ENCODE data around the gene DQX1.

The DQX1 gene

GRCh38 chr2:74533464-74533863 is 7.4 kb upstream of the DQX1 start:
- CTCF ChIA-PET: interaction anchor here (1.4 to 4.3 kb wide), 4 partner anchors 12 to 54 kb away, joined by 4 to 34 read pairs (median 20); partner anchors contain the start of genes CCDC142 and TTC31
- peaks cover 0 to 39% of the 10 kb centered on the region in 2 experiments; a peak in 1 of 3 replicates for H3K36me3 ChIP-seq (ENCODE audit: control insufficient read depth in 2 of 2, insufficient read depth in 1 of 2, low read length in 2 of 2)
- no peaks in the 10 kb centered on the region; the same call in 1 of the 2 replicates for H3K4me1 ChIP-seq (ENCODE audit: control insufficient read depth, insufficient read depth, low read length)
- TF ChIP-seq ZNF660 (tag by site-specific recombination; IDR thresholded peaks at IDR 0.05) (no peak), ATF2 (tag by site-specific recombination; IDR thresholded peaks at IDR 0.05; ENCODE audit: low read depth) (no peak), BCL11B (tag by site-specific recombination; IDR thresholded peaks at IDR 0.05; ENCODE audit: low read depth) (no peak), ZNF548 (tag by site-specific recombination; IDR thresholded peaks at IDR 0.05) (no peak), SALL2 (tag by site-specific recombination; IDR thresholded peaks at IDR 0.05; ENCODE audit: borderline replicate concordance) (no peak), ZNF658 (tag by site-specific recombination; IDR thresholded peaks at IDR 0.05) (no peak)
- H3K9me3 ChIP-seq (ENCODE audit: control insufficient read depth, insufficient read depth, low read depth, low read length): no peaks in the 10 kb centered on the region
- H3K4me3 ChIP-seq (ENCODE audit: low read depth, low read length): no peak overlapping the region
- no peak overlapping the region for H3K27ac ChIP-seq (ENCODE audit: extremely low read depth, low read depth, low read length)
- POLR2A ChIA-PET: interaction anchor here (1.0 kb wide), 1 partner anchor 21 kb away, joined by 5 read pairs; no protein-coding TSS in a partner anchor

- POLR2A ChIA-PET: interaction anchor here (0.7 to 1.2 kb wide), 4 partner anchors 11 to 49 kb away, joined by 3 to 4 read pairs (median 3); partner anchors contain the start of genes CCDC142 and TTC31
- TF ChIP-seq ZNF654 (tag by site-specific recombination; IDR thresholded peaks at IDR 0.05; ENCODE audit: low read depth) (peak; percentile 52), SCRT2 (tag by site-specific recombination; IDR thresholded peaks at IDR 0.05) (peak; percentile 57; the same call in 1 of the 2 replicates), ZBTB48 (tag by site-specific recombination; IDR thresholded peaks at IDR 0.05) (no peak)
- H3K4me3 ChIP-seq (ENCODE audit: low read depth, low read length): no peak overlapping the region
- H3K4me1 ChIP-seq (ENCODE audit: control insufficient read depth, insufficient read depth, low read length): no peaks in the 10 kb centered on the region; the same call in 1 of the 2 replicates
- H3K36me3 ChIP-seq (ENCODE audit: control insufficient read depth in 2 of 2, insufficient read depth in 1 of 2, low read length in 2 of 2): peaks cover 4 to 51% of the 10 kb centered on the region in 2 experiments; a peak in 1 of 3 replicates
- no peaks in the 10 kb centered on the region for H3K9me3 ChIP-seq (ENCODE audit: control insufficient read depth, insufficient read depth, low read depth, low read length)
- no peak overlapping the region for H3K27ac ChIP-seq (ENCODE audit: extremely low read depth, low read depth, low read length)
- CTCF ChIA-PET: interaction anchor here (0.5 to 4.3 kb wide), 15 partner anchors 11 to 197 kb away, joined by 3 to 34 read pairs (median 4); partner anchors contain the start of genes CCDC142, INO80B and TTC31
Observed at GRCh38 chr2:74532222-74532621, 6.2 kb upstream of the DQX1 start.

- TF ChIP-seq ZFP37 (tag by site-specific recombination; IDR thresholded peaks at IDR 0.05): no peak
- no peak for TF ChIP-seq ZNF792 (tag by site-specific recombination; IDR thresholded peaks at IDR 0.05)
- TF ChIP-seq ZNF449 (tag by site-specific recombination; IDR thresholded peaks at IDR 0.05): no peak
- TF ChIP-seq KLF8 (tag by site-specific recombination; IDR thresholded peaks at IDR 0.05): no peak
- TF ChIP-seq ZNF324 (tag by site-specific recombination; IDR thresholded peaks at IDR 0.05): no peak
- no peak for TF ChIP-seq ZNF549 (tag by site-specific recombination; IDR thresholded peaks at IDR 0.05)
- TF ChIP-seq PATZ1 (tag by site-specific recombination; IDR thresholded peaks at IDR 0.05): no peak
- TF ChIP-seq SALL2 (tag by site-specific recombination; IDR thresholded peaks at IDR 0.05; ENCODE audit: borderline replicate concordance): no peak
- no peak for TF ChIP-seq ZNF521 (tag by site-specific recombination; IDR thresholded peaks at IDR 0.05)
- TF ChIP-seq ZNF354C (tag by site-specific recombination; IDR thresholded peaks at IDR 0.05; ENCODE audit: borderline replicate concordance, low read depth): no peak
- no peak for TF ChIP-seq KLF1 (tag by site-specific recombination; IDR thresholded peaks at IDR 0.05)
- no peak for TF ChIP-seq ZNF837 (tag by site-specific recombination; IDR thresholded peaks at IDR 0.05)
- no peak overlapping the region for H3K27ac ChIP-seq (ENCODE audit: extremely low read depth, low read depth, low read length)
- no peaks in the 10 kb centered on the region for H3K9me3 ChIP-seq (ENCODE audit: control insufficient read depth, insufficient read depth, low read depth, low read length)
- no peaks in the 10 kb centered on the region; the same call in 1 of the 2 replicates for H3K4me1 ChIP-seq (ENCODE audit: control insufficient read depth, insufficient read depth, low read length)
- POLR2A ChIA-PET: interaction anchor here (0.7 to 1.2 kb wide), 7 partner anchors 10 to 59 kb away, joined by 3 to 6 read pairs (median 4); partner anchors contain the start of genes CCDC142, MRPL53 and TTC31
- H3K4me3 ChIP-seq (ENCODE audit: low read depth, low read length): no peak overlapping the region
- H3K36me3 ChIP-seq (ENCODE audit: control insufficient read depth in 2 of 2, insufficient read depth in 1 of 2, low read length in 2 of 2): peaks cover 7 to 57% of the 10 kb centered on the region in 2 experiments; a peak in 1 of 3 replicates
- CTCF ChIA-PET: interaction anchor here (0.5 to 4.3 kb wide), 13 partner anchors 12 to 197 kb away, joined by 3 to 34 read pairs (median 4); partner anchors contain the start of genes CCDC142, INO80B and TTC31
Observed at GRCh38 chr2:74531666-74532065, 5.6 kb upstream of the DQX1 start.
